GM06990 (cell line): ENCODE results near the gene HERC4.
"Not testable (repeated sequence)": the region's sequence is repeated elsewhere in the genome, so short reads cannot be mapped to it uniquely, and the experiment has no call there.

Experiments used
- DNase-seq: peaks from one replicate; pipeline ENCODE4 v3.0.0-alpha.2; 2011; ENCODE audit not compliant: insufficient read length; ENCODE audit errors: extremely low read depth
- H3K27me3 ChIP-seq: replicated peaks from 2 replicates; pipeline ENCODE4 v1.6.0; 2011; ENCODE audit warnings: low read length; ENCODE audit not compliant: control insufficient read depth, insufficient read depth
- H3K36me3 ChIP-seq: 2 replicates; pipeline ENCODE4 v1.5.1; 2011; ENCODE audit warnings: low read length; ENCODE audit not compliant: control insufficient read depth, insufficient read depth
- H3K4me3 ChIP-seq: replicated peaks from 2 replicates; pipeline ENCODE4 v1.5.1; 2011; ENCODE audit warnings: low read depth, mild to moderate bottlenecking, control low read depth, low read length
- CTCF ChIP-seq: IDR thresholded peaks from 2 replicates; pipeline ENCODE4 v1.5.1; 2011; ENCODE audit warnings: low read length, control low read depth, mild to moderate bottlenecking, inconsistent platforms; ENCODE audit not compliant: insufficient read depth, poor library complexity, severe bottlenecking

HERC4 gene

GRCh38 chr10:67878133-67878532, 196.9 kb downstream of the HERC4 start:
- Histone ChIP-seq H3K4me3 (no peak overlapping the region), H3K36me3 (no peaks in the 10 kb centered on the region), H3K27me3 (no peaks in the 10 kb centered on the region)
- TF ChIP-seq CTCF = no peak
- DNase-seq = no peak

- H3K27me3 ChIP-seq, DNase-seq, H3K4me3 ChIP-seq, H3K36me3 ChIP-seq: not testable (repeated sequence)
Measured at GRCh38 chr10:67877421-67877820, 197.7 kb downstream of the HERC4 start.

- H3K4me3 ChIP-seq = no peak overlapping the region
- no peaks in the 10 kb centered on the region for H3K27me3 ChIP-seq
- no peaks in the 10 kb centered on the region for H3K36me3 ChIP-seq
- no peak for DNase-seq
- no peak for TF ChIP-seq CTCF
Measured at GRCh38 chr10:67875340-67876238, 199.5 kb downstream of the HERC4 start.
